NCI-H187 treated with DMSO at 0.1 percent for 48 hours (cell line): Measurements from ENCODE around the gene OSBPL8.

Source experiments
- DNase-seq: peaks from one replicate; lab custom pipeline; 2025; lab: John Stamatoyannopoulos, UW

OSBPL8 gene

GRCh38 chr12:76303989-76304460 lies 255.5 kb downstream of the OSBPL8 start:
- no peak for DNase-seq

- DNase-seq, result no peak
These were observed 256.2 kb downstream of the OSBPL8 start for GRCh38 chr12:76303365-76303764.
